ENCODE results near the gene SUSD2.

GRCh38 chr22:24166811-24167210 lies 14.5 kb upstream of the SUSD2 start:
- TF ChIP-seq POLR2A (IDR thresholded peaks at IDR 0.05) (no peak), CTCF (IDR thresholded peaks at IDR 0.05) (no peak)
